ENCODE measurements around the gene ARF6. TPM values are rescaled to one million over a fixed set of nuclear protein-coding genes. Genes with fewer than 3 reads are reported as not detected.
"Not testable (repeated sequence)": the region's sequence is repeated elsewhere in the genome, so short reads cannot be mapped to it uniquely, and the experiment has no call there.

The ARF6 gene
- total RNA-seq, 2 experiments from 2014 or later, result 171 to 190 TPM

DNA sequence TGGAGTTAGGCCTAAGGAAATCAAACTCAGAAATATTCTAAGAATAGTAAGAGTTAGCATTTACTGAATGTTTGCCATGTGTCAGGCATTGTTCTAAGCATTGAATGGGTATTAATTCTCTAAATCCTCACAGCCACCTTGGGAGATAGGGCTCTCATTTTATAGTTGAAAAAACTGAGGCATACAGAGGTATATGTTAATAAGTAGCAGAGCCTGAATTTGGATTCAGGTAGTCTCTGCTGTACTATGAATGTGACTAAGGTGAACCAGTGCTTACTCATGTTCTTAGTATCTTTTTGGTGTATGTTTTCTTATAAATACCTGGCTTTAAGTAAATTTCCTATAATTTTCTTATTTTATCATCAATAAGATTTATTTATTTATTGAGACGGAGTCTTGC, 8.1 kb downstream of the ARF6 start:
- no peak for DNase-seq
- CTCF ChIA-PET, result interaction anchor here (1.7 to 2.3 kb wide), 2 partner anchors 40 to 98 kb away, joined by 3 to 6 read pairs; no protein-coding TSS in a partner anchor
- ATAC-seq, result no peak
- Mint-ChIP-seq H3K4me1 (peaks cover 31% of the 10 kb centered on the region), H3K36me3 (peaks cover 29% of the 10 kb centered on the region), H3K27ac (no peak overlapping the region), H3K4me3 (no peak overlapping the region), H3K27me3 (no peaks in the 10 kb centered on the region), H3K9me3 (ENCODE audit: low read depth) (no peaks in the 10 kb centered on the region)

DNA sequence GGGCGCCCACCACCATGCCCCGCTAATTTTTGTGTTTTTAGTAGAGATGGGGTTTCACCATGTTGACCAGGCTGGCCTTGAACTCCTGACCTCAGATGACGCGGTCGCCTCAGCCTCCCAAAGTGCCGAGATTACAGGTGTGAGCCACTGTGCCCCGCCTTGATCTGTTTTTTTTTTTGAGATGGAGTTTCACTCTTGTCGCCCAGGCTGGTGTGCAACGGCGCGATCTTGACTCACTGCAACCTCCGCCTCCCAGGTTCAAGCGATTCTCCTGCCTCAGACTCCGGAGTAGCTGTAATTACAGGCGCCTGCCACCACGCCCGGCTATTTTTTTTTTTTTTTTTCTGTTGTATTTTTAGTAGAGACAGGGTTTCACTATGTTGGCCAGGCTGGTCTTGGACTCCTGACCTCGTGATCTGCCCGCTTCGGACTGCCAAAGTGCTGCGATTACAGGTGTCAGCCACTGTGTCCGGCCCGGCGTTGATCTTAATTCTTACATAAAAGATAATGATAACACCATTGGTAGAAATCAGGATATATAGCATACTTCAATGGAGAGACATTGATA, 9.9 kb downstream of the ARF6 start:
- not testable (repeated sequence) for H3K27me3 Mint-ChIP-seq; H3K27ac Mint-ChIP-seq; H3K4me3 Mint-ChIP-seq; ATAC-seq; H3K9me3 Mint-ChIP-seq (ENCODE audit: low read depth); DNase-seq
- peaks cover 17% of the 10 kb centered on the region for H3K36me3 Mint-ChIP-seq
- CTCF ChIA-PET, result interaction anchor here (1.0 kb wide), 1 partner anchor 99 kb away, joined by 3 read pairs; no protein-coding TSS in a partner anchor
- H3K4me1 Mint-ChIP-seq, result peaks cover 43% of the 10 kb centered on the region

DNA sequence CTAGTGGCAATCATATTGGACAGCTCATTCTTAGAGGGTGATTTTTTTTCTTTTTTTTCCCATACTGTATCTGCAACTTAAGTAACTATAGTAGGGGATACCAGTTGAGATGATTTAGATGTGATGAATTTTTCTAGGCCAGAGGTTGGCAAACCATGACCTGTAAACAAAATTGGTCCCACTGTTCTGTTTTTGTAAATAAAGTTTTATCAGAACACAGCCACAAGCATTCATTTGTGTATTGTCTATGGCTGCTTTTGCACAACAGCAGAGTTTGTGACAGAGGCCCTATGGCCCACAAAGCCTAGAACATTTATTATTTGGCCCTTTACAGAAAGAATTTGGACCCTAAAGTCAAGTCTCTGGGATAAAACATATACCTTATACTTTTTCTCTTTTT, 11.4 kb downstream of the ARF6 start:
- Mint-ChIP-seq H3K4me1 (peaks cover 42% of the 10 kb centered on the region), H3K36me3 (peaks cover 10% of the 10 kb centered on the region), H3K4me3 (no peak overlapping the region), H3K9me3 (ENCODE audit: low read depth) (no peaks in the 10 kb centered on the region), H3K27me3 (no peaks in the 10 kb centered on the region), H3K27ac (no peak overlapping the region)
- CTCF ChIA-PET, result interaction anchor here (1.0 kb wide), 1 partner anchor 67 kb away, joined by 4 read pairs; no protein-coding TSS in a partner anchor
- DNase-seq (no peak), ATAC-seq (no peak)

DNA sequence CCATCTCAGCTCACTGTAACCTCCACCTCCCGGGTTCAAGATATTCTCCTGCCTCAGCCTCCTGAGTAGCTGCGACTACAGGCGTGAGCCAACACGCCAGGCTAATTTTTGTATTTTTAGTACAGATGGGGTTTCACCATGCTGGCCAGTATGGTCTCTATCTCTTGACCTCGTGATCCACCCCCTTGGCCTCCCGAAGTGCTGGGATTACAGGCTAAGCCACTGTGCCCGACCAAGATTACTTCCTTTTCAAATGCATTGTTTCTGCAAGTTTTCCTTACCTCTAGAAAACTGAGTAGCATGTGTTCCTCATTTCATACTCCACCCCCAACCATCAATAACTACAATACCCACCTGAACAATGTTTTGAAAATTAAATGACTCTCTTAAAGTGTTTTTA, 13.1 kb downstream of the ARF6 start:
- H3K27me3 Mint-ChIP-seq, result no peaks in the 10 kb centered on the region

DNA sequence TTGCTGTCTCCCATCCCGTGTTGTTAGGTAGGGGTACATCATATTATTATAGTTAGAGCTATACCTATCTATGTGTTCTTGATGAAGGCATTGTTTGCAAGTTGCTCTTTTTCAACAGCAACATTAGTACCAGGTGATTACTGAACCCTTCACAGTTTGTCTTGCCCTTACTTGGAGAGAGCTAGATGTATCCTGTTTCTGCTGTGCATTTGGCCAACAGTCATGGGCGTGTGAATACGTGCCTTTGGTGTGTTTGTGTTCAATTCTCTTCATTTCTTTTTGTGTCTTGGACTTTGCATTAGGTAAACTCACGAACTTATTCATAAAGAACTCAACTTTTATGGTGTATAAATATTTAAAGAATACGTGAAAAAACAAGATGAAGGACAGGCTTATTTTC, 14.3 kb downstream of the ARF6 start:
- Mint-ChIP-seq H3K36me3 (peaks cover 12% of the 10 kb centered on the region), H3K4me3 (no peak overlapping the region), H3K27me3 (no peaks in the 10 kb centered on the region), H3K27ac (peak overlapping the region; percentile 43), H3K9me3 (ENCODE audit: low read depth) (peaks cover 2% of the 10 kb centered on the region), H3K4me1 (peaks cover 43% of the 10 kb centered on the region)
- ATAC-seq, result peak; percentile 45
- CTCF ChIA-PET, result interaction anchor here (1.5 to 2.2 kb wide), 2 partner anchors 45 to 68 kb away, joined by 3 to 6 read pairs; no protein-coding TSS in a partner anchor
- no peak for DNase-seq

More for the DNA sequence above, 13.1 kb downstream of the ARF6 start:
- DNase-seq (no peak), ATAC-seq (no peak)
- Mint-ChIP-seq H3K9me3 (ENCODE audit: low read depth) (peaks cover 2% of the 10 kb centered on the region), H3K4me3 (no peak overlapping the region), H3K4me1 (peaks cover 38% of the 10 kb centered on the region), H3K27ac (no peak overlapping the region), H3K36me3 (peaks cover 13% of the 10 kb centered on the region)
- CTCF ChIA-PET, result interaction anchor here (0.9 to 1.0 kb wide), 2 partner anchors 87 to 98 kb away, joined by 3 to 4 read pairs; no protein-coding TSS in a partner anchor

DNA sequence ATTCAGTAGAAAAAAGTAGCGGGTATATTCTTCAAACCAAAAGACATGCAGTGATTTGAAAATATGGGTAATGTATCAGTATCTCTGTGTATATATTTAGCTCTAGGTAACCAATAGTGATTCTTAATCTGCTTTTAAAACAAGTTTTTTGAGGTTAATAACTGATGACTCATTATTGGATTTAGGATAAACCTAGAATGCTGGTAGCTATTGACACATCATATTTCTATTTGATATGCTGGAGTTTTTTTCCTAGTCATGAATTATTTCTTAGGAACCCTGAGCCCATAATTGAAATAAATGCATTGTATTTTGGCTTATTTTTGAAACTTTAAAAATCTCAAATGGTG, 15.5 kb downstream of the ARF6 start:
- Mint-ChIP-seq H3K27me3 (no peaks in the 10 kb centered on the region), H3K36me3 (peaks cover 8% of the 10 kb centered on the region), H3K27ac (peak overlapping the region; percentile 52), H3K9me3 (ENCODE audit: low read depth) (peaks cover 2% of the 10 kb centered on the region), H3K4me3 (no peak overlapping the region), H3K4me1 (peaks cover 38% of the 10 kb centered on the region)
- DNase-seq, result no peak
- no peak for ATAC-seq
- CTCF ChIA-PET, result interaction anchor here (1.1 to 2.2 kb wide), 3 partner anchors 29 to 67 kb away, joined by 3 to 6 read pairs (median 3); no protein-coding TSS in a partner anchor

DNA sequence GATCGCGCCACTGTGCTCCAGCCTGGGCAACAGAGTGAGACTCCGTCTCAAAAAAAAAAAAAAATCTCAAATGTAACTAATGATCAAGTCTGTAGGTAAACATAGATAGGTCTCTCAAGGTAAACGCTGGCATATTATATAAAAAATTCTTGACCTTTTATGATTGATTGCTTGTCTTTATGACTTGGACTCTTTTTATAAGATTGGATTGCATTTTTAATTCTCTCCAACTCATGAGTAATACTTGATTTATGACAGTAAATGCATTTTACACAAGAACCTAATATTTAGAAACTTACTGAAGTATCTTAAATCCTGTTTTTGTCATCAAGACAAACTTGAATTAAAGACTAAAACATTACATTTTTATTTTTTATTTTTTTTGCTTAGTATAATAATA, 16.1 kb downstream of the ARF6 start:
- CTCF ChIA-PET, result interaction anchor here (1.1 kb wide), 1 partner anchor 30 kb away, joined by 3 read pairs; no protein-coding TSS in a partner anchor
- ATAC-seq (no peak), DNase-seq (no peak)
- Mint-ChIP-seq H3K4me1 (peaks cover 38% of the 10 kb centered on the region), H3K9me3 (ENCODE audit: low read depth) (peaks cover 2% of the 10 kb centered on the region), H3K4me3 (no peak overlapping the region), H3K27ac (no peak overlapping the region), H3K27me3 (no peaks in the 10 kb centered on the region), H3K36me3 (peaks cover 7% of the 10 kb centered on the region)

DNA sequence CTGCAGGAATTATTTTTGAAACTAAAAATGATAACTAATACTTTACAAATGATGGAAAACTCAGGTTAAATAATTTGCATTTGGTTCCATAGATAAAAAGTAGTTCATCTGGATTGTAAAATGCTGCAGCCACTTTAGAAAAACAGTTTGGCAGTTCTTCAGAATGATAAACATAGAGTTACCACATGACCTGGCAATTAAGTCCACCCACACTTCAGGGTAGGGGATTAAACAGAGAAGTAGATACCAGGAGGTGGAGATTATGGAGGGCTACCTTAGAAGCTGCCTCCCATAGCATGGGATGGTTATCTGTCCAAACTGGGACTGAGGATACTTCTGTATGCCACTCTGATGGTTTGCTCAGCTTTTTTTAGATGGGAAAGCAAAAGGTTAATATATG, 22.2 kb downstream of the ARF6 start:
- no peak overlapping the region for H3K27ac Mint-ChIP-seq
- CTCF ChIA-PET, result no interaction called here
- ATAC-seq, result no peak

DNA sequence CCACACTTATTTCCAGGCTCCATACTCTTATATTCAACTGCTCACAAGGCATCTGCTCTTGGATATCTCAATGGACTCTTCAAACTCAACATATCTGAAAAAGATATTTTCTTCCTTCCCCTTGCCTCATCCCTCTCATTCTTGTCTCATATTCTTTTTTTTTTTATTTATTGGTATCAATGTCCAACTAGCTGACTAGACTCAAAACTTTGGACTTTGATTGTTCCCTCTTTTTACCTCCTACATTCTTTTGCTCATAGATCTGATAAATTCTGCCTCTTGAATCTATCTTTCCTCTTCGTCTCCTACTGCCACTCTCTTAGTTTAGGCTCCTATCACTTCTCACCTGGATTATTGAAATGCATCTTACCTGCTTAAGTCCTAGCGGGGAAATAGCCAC, 25.8 kb downstream of the ARF6 start:
- no peak for ATAC-seq
- peaks cover 4% of the 10 kb centered on the region for H3K9me3 Mint-ChIP-seq (ENCODE audit: low read depth)
- H3K4me3 Mint-ChIP-seq, result no peak overlapping the region
- CTCF ChIA-PET, result no interaction called here
- no peaks in the 10 kb centered on the region for H3K27me3 Mint-ChIP-seq
- H3K27ac Mint-ChIP-seq, result no peak overlapping the region
- peaks cover 6% of the 10 kb centered on the region for H3K36me3 Mint-ChIP-seq
- no peak for DNase-seq
- peaks cover 7% of the 10 kb centered on the region for H3K4me1 Mint-ChIP-seq

More for the DNA sequence above, 22.2 kb downstream of the ARF6 start:
- peaks cover 13% of the 10 kb centered on the region for H3K4me1 Mint-ChIP-seq
- no peak for DNase-seq
- peaks cover 6% of the 10 kb centered on the region for H3K36me3 Mint-ChIP-seq
- H3K9me3 Mint-ChIP-seq (ENCODE audit: low read depth), result peaks cover 4% of the 10 kb centered on the region
- H3K27me3 Mint-ChIP-seq, result no peaks in the 10 kb centered on the region
- H3K4me3 Mint-ChIP-seq, result no peak overlapping the region

DNA sequence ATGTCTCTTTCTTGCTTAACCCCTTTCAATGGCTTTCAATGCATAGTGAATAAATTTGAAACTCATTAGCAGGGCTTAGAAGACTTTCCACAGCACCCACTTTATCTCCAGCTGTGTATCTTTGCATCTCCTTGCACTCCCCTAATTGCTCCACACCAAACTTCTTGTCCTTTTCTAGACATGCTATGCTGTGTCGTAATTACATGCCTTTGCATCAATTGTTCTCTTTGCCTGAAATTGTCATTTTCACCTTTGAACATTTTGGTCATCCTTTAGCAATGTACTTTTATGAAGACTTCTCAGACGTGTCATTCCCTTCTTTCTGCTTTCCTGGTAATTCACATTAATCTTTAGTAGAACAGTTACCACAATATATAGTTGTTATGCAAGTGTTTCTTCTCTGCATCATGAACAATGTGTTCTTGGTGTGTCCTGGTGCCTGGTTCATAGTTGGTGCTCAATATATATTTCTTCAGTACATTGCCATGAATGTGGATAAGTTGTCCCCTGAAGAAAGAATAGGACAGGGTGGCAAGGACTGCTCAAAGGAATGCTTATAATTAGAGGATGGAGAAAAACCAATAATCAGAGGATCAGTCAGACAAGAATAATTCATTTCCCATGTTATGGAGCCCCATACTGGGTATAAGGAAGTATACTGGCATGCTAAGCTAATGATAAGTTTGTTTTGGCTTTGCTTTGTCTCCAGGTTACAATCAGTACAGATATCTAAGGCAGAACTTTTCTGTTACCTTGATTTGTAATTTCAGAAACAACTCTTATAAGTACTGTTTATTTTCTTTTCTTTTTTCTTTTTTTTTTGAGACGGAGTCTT, 27.2 kb downstream of the ARF6 start:
- no peaks in the 10 kb centered on the region for H3K27me3 Mint-ChIP-seq
- CTCF ChIA-PET, result no interaction called here
- H3K9me3 Mint-ChIP-seq (ENCODE audit: low read depth), result peaks cover 4% of the 10 kb centered on the region
- ATAC-seq (no peak), DNase-seq (no peak)
- H3K27ac Mint-ChIP-seq, result no peak overlapping the region
- no peak overlapping the region for H3K4me3 Mint-ChIP-seq
- peaks cover 6% of the 10 kb centered on the region for H3K36me3 Mint-ChIP-seq
- H3K4me1 Mint-ChIP-seq, result peaks cover 7% of the 10 kb centered on the region

DNA sequence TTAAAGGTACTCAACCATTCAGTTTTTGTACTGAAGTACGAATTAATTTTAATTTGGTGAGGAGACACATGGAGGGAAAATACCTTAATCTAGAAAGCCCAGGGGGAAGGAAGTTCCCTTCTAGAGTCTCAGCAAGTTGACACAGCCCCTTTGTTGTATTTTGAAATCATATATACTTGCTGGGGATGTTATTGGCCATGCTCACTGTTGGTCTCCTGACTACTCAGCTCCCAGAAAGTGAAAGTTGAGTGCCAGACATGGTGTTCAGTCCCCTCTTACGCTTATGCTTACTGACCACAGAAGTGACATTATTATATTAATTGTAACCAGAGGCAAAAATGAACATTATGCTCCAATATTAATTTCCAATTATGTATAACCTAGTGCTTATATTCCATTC, 28.1 kb downstream of the ARF6 start:
- CTCF ChIA-PET, result no interaction called here
- H3K9me3 Mint-ChIP-seq (ENCODE audit: low read depth), result peaks cover 4% of the 10 kb centered on the region
- DNase-seq (no peak), ATAC-seq (no peak)
- no peak overlapping the region for H3K27ac Mint-ChIP-seq
- H3K4me1 Mint-ChIP-seq, result peaks cover 7% of the 10 kb centered on the region
- no peaks in the 10 kb centered on the region for H3K27me3 Mint-ChIP-seq
- no peak overlapping the region for H3K4me3 Mint-ChIP-seq
- H3K36me3 Mint-ChIP-seq, result peaks cover 6% of the 10 kb centered on the region

DNA sequence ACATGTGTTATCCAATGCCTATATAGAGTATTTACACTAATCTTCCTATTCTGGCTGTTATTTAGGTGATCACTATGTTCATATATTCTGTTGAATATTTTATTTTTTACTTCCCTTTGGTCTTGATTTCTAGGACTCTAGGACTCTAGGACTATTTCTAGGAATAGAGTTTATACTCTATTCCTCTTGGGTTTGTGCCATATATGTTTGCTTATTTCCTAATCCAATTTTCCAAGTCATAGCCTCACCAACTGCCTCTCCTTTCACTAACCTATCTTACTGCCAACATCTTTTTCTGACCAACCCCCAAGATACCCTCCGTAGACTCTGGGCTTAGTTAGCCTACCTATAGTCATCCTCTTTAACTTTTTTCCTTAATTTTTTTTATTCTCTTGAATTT, 28.5 kb downstream of the ARF6 start:
- peaks cover 6% of the 10 kb centered on the region for H3K36me3 Mint-ChIP-seq
- CTCF ChIA-PET, result no interaction called here
- no peak for ATAC-seq
- H3K27ac Mint-ChIP-seq, result no peak overlapping the region
- no peak for DNase-seq
- H3K27me3 Mint-ChIP-seq, result no peaks in the 10 kb centered on the region
- H3K9me3 Mint-ChIP-seq (ENCODE audit: low read depth), result peaks cover 4% of the 10 kb centered on the region
- H3K4me3 Mint-ChIP-seq, result no peak overlapping the region
- H3K4me1 Mint-ChIP-seq, result peaks cover 7% of the 10 kb centered on the region

DNA sequence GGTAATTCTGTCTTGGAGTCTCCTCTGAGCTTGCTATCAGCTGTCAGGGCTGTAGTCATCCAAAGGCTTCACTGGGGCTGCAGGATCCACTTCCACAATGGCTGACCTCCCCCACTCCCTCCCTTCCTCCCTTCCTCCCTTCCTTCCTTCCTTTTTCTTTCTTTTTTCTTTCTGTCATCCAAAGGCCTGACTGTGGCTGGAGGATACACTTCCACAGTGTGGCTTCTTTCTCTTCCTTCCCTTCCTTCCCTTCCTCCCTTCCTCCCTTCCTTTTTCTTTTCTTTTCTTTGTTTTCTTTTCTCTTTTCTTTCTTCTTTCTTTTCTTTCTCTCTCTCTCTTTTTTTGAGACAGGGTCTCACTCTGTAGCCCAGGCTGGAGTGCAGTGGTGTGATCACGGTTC, 30.6 kb downstream of the ARF6 start:
- Mint-ChIP-seq H3K4me3 (no peak overlapping the region), H3K27me3 (no peaks in the 10 kb centered on the region), H3K4me1 (peaks cover 7% of the 10 kb centered on the region), H3K27ac (no peak overlapping the region), H3K9me3 (ENCODE audit: low read depth) (peaks cover 4% of the 10 kb centered on the region), H3K36me3 (peaks cover 6% of the 10 kb centered on the region)
- ATAC-seq (no peak), DNase-seq (no peak)
- CTCF ChIA-PET, result interaction anchor here (1.3 kb wide), 1 partner anchor 49 kb away, joined by 6 read pairs; no protein-coding TSS in a partner anchor

DNA sequence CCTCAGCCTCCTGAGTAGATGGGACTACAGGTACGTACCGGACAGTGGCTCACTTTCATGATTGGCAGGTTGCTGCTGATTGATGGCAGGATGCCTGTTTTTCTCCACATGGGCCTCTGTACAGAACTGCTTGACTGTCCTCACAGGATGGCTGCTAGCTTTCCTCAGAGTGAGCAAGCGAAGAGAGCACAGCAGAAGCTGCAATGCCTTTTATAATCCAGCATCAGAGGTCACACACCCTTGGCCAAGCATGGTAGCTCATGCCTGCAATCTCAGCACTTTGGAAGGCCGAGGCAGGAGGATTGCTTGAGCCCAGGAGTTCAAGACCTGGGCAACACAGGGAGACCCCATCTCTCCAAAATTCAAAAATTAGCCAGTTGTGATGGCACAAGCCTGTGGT, 31.0 kb downstream of the ARF6 start:
- ATAC-seq (no peak), DNase-seq (no peak)
- Mint-ChIP-seq H3K9me3 (ENCODE audit: low read depth) (peaks cover under 1% of the 10 kb centered on the region), H3K27ac (no peak overlapping the region), H3K36me3 (peaks cover 2% of the 10 kb centered on the region), H3K4me3 (no peak overlapping the region), H3K27me3 (no peaks in the 10 kb centered on the region), H3K4me1 (peaks cover 7% of the 10 kb centered on the region)
- CTCF ChIA-PET, result interaction anchor here (1.3 kb wide), 1 partner anchor 48 kb away, joined by 6 read pairs; no protein-coding TSS in a partner anchor
